ENCODE data around the gene NEGR1. TPM values are rescaled to one million over a fixed set of nuclear protein-coding genes. Genes with fewer than 3 reads are reported as not detected.

NEGR1 gene
- total RNA-seq, 1 donor from 2014 or later, result 4.0 TPM

DNA sequence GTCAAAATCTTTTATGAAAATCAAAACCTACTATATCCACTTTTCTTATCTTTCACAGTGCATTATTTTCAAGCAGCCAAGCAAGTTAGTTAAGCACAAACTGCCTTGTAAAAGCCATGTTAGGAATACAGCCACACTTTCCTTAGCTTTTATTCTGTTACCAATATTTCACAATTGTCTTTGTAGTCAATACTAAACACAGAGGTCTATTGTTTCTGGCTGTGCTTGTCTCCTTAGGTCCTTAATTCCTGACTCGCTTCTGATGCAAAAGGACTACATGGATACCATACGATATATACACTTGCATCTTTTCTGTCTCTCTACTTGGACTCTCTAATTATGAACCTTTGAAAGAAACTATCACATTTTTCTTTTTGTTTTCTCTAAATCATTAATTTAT, 331.8 kb downstream of the NEGR1 start:
- no peak for DNase-seq (ENCODE audit: low read depth)
- Histone ChIP-seq H3K36me3 (ENCODE audit: control insufficient read depth, insufficient read depth, low read length) (no peaks in the 10 kb centered on the region), H3K27me3 (ENCODE audit: control insufficient read depth, insufficient read depth, low read length) (no peaks in the 10 kb centered on the region), H3K4me3 (ENCODE audit: low read depth, low read length) (no peak overlapping the region)
- no peak for TF ChIP-seq CTCF (IDR thresholded peaks at IDR 0.05; ENCODE audit: insufficient read depth, low read length, poor library complexity, severe bottlenecking)

DNA sequence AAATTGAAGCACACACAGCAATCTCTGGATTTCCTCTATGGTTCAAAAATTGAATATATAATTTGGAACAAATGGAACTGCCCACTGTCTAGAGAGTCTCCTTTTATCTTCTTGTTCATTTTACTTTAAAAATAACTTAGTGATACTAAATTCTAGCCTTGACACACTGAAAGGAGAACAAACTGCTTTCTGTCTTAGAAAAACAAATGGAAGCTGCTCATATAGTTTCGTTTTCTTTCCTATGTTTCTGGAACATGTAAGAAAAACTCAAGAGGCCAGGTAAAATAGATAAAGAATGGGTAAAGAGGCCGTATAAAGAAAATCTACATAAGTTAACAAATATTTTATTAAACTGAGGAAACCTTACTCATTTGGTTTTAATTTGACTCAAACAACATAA, 332.7 kb downstream of the NEGR1 start:
- Histone ChIP-seq H3K27me3 (ENCODE audit: control insufficient read depth, insufficient read depth, low read length) (no peaks in the 10 kb centered on the region), H3K4me3 (ENCODE audit: low read depth, low read length) (no peak overlapping the region), H3K36me3 (ENCODE audit: control insufficient read depth, insufficient read depth, low read length) (no peaks in the 10 kb centered on the region)
- DNase-seq (ENCODE audit: low read depth), result no peak
- TF ChIP-seq CTCF (IDR thresholded peaks at IDR 0.05; ENCODE audit: insufficient read depth, low read length, poor library complexity, severe bottlenecking), result no peak

GRCh38 chr1:71948561-71948960, 333.8 kb downstream of the NEGR1 start:
- Histone ChIP-seq H3K4me3 (ENCODE audit: low read depth, low read length) (no peak overlapping the region), H3K36me3 (ENCODE audit: control insufficient read depth, insufficient read depth, low read length) (no peaks in the 10 kb centered on the region), H3K27me3 (ENCODE audit: control insufficient read depth, insufficient read depth, low read length) (no peaks in the 10 kb centered on the region)
- DNase-seq (ENCODE audit: low read depth), result no peak
- no peak for TF ChIP-seq CTCF (IDR thresholded peaks at IDR 0.05; ENCODE audit: insufficient read depth, low read length, poor library complexity, severe bottlenecking)

GRCh38 chr1:71944006-71944405, 338.3 kb downstream of the NEGR1 start:
- H3K36me3 ChIP-seq (ENCODE audit: control insufficient read depth, insufficient read depth, low read length), result no peaks in the 10 kb centered on the region
- DNase-seq (ENCODE audit: low read depth), result no peak
- no peak overlapping the region for H3K4me3 ChIP-seq (ENCODE audit: low read depth, low read length)
- no peak for TF ChIP-seq CTCF (IDR thresholded peaks at IDR 0.05; ENCODE audit: insufficient read depth, low read length, poor library complexity, severe bottlenecking)
- H3K27me3 ChIP-seq (ENCODE audit: control insufficient read depth, insufficient read depth, low read length), result no peaks in the 10 kb centered on the region

- Histone ChIP-seq H3K4me3 (ENCODE audit: low read depth, low read length) (no peak overlapping the region), H3K27me3 (ENCODE audit: control insufficient read depth, insufficient read depth, low read length) (no peaks in the 10 kb centered on the region), H3K36me3 (ENCODE audit: control insufficient read depth, insufficient read depth, low read length) (no peaks in the 10 kb centered on the region)
- DNase-seq (ENCODE audit: low read depth), result no peak
- TF ChIP-seq CTCF (IDR thresholded peaks at IDR 0.05; ENCODE audit: insufficient read depth, low read length, poor library complexity, severe bottlenecking), result no peak
Observed at GRCh38 chr1:71940261-71940660, 342.1 kb downstream of the NEGR1 start.

DNA sequence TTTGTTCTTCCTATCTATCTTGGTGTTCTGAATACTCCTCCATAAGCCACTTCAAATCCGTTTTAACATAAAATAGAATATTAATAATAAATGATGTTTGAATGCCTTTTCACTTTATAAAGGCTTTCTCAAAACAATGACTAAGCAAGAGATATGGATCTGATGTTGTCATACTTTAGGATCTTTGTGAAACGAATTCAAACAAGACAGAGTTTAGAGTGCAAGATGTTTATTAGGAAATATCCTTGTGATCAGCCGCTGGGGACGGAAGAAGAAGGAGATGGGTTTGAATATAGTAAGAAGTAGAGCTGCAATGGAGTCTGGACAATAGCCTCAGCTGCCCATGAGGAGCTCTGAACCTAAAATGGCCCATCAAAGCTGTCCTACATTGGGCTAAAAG, 351.8 kb downstream of the NEGR1 start:
- no peak overlapping the region for H3K4me3 ChIP-seq (ENCODE audit: low read depth, low read length)
- no peaks in the 10 kb centered on the region for H3K36me3 ChIP-seq (ENCODE audit: control insufficient read depth, insufficient read depth, low read length)
- DNase-seq (ENCODE audit: low read depth), result no peak
- H3K27me3 ChIP-seq (ENCODE audit: control insufficient read depth, insufficient read depth, low read length), result no peaks in the 10 kb centered on the region
- no peak for TF ChIP-seq CTCF (IDR thresholded peaks at IDR 0.05; ENCODE audit: insufficient read depth, low read length, poor library complexity, severe bottlenecking)
